SU-DHL-6 (cell line): Measurements from ENCODE around the gene ZMPSTE24.
"Not testable (repeated sequence)": the region's sequence is repeated elsewhere in the genome, so short reads cannot be mapped to it uniquely, and the experiment has no call there.

Source experiments
- H2AFZ ChIP-seq: fragments of 200-600 bp; sonication (generic); 2 replicates; pipeline ENCODE4 v1.6.1; 2014; ENCODE audit warnings: low read depth, mild to moderate bottlenecking, moderate library complexity, mixed read lengths, antibody characterized with exemption, low read length; ENCODE audit not compliant: severe bottlenecking
- H3F3A ChIP-seq: fragments of 200-600 bp; shearing (Covaris generic); 2 replicates; pipeline ENCODE4 v1.6.0; 2016; ENCODE audit warnings: antibody characterized with exemption, mild to moderate bottlenecking; ENCODE audit not compliant: insufficient read depth
- H3K27ac ChIP-seq: fragments of 200-600 bp; sonication (generic); 2 replicates; pipeline ENCODE4 v1.5.1; 2016; ENCODE audit warnings: low read depth, mild to moderate bottlenecking, low read length, moderate library complexity, mixed read lengths
- H3K27me3 ChIP-seq: fragments of 200-600 bp; sonication (generic), shearing (Covaris generic); 2 replicates; pipeline ENCODE4 v1.6.0; 2014; ENCODE audit warnings: mild to moderate bottlenecking, low read length
- H3K36me3 ChIP-seq: fragments of 200-600 bp; sonication (generic); 2 replicates; pipeline ENCODE4 v1.6.1; 2014; ENCODE audit warnings: mild to moderate bottlenecking, low read length, mixed read lengths
- H3K4me2 ChIP-seq: fragments of 300-600, 200-600 bp; shearing (Covaris generic), sonication (generic); 2 replicates; pipeline ENCODE4 v1.6.0; 2014; ENCODE audit warnings: low read length, low read depth, mild to moderate bottlenecking; ENCODE audit not compliant: poor library complexity, severe bottlenecking
- H3K4me3 ChIP-seq: fragments of 200-600 bp; sonication (generic); 2 replicates; pipeline ENCODE4 v1.5.1; 2014; ENCODE audit warnings: antibody characterized with exemption, low read length, mild to moderate bottlenecking, mixed read lengths; ENCODE audit not compliant: insufficient read depth, poor library complexity, severe bottlenecking
- H3K79me2 ChIP-seq: fragments of 200-600 bp; sonication (generic); 2 replicates; pipeline ENCODE4 v1.6.1; 2014; ENCODE audit warnings: mild to moderate bottlenecking, low read length, moderate library complexity; ENCODE audit not compliant: insufficient read depth
- H3K9ac ChIP-seq: fragments of 200-600 bp; sonication (generic); 2 replicates; pipeline ENCODE4 v1.7.0; 2014; ENCODE audit warnings: mild to moderate bottlenecking, low read length
- H3K9me2 ChIP-seq: fragments of 200-600 bp; sonication (generic); replicated peaks from 2 replicates; pipeline ENCODE4 v1.6.1; 2014; ENCODE audit warnings: low read length; ENCODE audit not compliant: insufficient read depth
- H3K9me3 ChIP-seq: fragments of 200-600 bp; sonication (generic); 2 replicates; pipeline ENCODE4 v1.6.1; 2014; ENCODE audit warnings: low read length, mixed read lengths; ENCODE audit not compliant: insufficient read depth
- H4K20me1 ChIP-seq: fragments of 200-600 bp; sonication (generic); 2 replicates; pipeline ENCODE4 v1.6.1; 2014; ENCODE audit warnings: low read depth, mild to moderate bottlenecking, antibody characterized with exemption, low read length, moderate library complexity, mixed read lengths
- EZH2phosphoT487 ChIP-seq: fragments of 200-600 bp; sonication (generic), shearing (Covaris generic); conservative IDR thresholded peaks from 2 replicates; pipeline ENCODE4 v1.6.1; 2018; ENCODE audit warnings: mild to moderate bottlenecking, antibody characterized with exemption, low read length, moderate library complexity, mixed read lengths
- TF ChIP-seq, protein P1 (sequence below): fragments of 200-600 bp; sonication (generic); IDR thresholded peaks from one replicate; pipeline ENCODE4 v1.5.1; 2017; ENCODE audit warnings: antibody characterized with exemption, mild to moderate bottlenecking, low read length, moderate library complexity; ENCODE audit not compliant: insufficient read depth, poor library complexity, severe bottlenecking

The ZMPSTE24 gene

DNA sequence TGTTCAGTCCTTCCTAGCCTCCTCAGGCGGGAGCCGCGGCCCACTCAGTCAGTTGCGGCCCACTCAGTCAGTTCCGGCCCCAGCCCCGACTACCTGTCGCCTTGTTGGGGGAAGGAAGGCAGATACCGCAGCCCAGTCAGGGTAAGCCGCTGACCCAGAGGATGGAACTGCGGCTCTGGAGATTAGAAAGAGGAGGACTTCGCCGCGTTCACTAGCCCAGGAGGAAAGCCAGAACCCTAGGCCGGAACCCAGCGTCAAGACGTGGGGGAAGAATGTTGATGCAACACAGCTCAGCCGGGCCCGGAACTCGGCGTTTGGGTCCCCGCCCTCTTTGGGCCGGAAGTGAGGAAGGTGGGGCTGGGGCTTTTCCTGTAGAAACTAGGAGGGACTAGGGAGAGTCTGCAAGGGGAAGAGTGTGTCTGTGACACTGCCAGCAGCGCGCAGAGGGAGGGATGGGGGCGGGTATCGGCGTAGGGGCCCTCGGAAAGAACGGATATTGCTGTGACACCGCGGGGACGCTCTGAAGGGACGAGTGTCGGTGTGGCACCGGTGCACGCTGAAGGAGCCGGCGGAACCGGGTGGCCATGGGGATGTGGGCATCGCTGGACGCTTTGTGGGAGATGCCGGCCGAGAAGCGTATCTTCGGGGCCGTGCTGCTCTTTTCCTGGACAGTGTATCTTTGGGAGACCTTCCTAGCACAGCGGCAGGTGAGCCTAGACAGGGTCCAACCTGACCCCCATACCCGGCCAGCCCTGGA lies at the start of gene ZMPSTE24:
ZMPSTE24 (plus strand) TSS at position 549 of the 757 bp plus-strand sequence; CDS start at position 585, 36 bp downstream.
- peaks cover 21% of the 10 kb centered on the region for H3K79me2 ChIP-seq
- peak within 1 kb of the TSS; percentile 83 for H3K4me3 ChIP-seq
- H2AFZ ChIP-seq: peak within 1 kb of the TSS; percentile 80
- peak within 1 kb of the TSS; percentile 88 for H3K4me2 ChIP-seq
- peak within 1 kb of the TSS; percentile 89 for H3K9ac ChIP-seq
- H3K9me2 ChIP-seq: no peaks in the 10 kb centered on the region
- H4K20me1 ChIP-seq: no peaks in the 10 kb centered on the region
- peak within 1 kb of the TSS; percentile 90 for H3K27ac ChIP-seq
- no peaks in the 10 kb centered on the region for H3K27me3 ChIP-seq
- H3K36me3 ChIP-seq: peaks cover 15% of the 10 kb centered on the region; the same call in 1 of the 2 replicates
- no peaks in the 10 kb centered on the region for H3K9me3 ChIP-seq
- TF ChIP-seq EZH2phosphoT487: no peak
- TF ChIP-seq, protein P1, sequence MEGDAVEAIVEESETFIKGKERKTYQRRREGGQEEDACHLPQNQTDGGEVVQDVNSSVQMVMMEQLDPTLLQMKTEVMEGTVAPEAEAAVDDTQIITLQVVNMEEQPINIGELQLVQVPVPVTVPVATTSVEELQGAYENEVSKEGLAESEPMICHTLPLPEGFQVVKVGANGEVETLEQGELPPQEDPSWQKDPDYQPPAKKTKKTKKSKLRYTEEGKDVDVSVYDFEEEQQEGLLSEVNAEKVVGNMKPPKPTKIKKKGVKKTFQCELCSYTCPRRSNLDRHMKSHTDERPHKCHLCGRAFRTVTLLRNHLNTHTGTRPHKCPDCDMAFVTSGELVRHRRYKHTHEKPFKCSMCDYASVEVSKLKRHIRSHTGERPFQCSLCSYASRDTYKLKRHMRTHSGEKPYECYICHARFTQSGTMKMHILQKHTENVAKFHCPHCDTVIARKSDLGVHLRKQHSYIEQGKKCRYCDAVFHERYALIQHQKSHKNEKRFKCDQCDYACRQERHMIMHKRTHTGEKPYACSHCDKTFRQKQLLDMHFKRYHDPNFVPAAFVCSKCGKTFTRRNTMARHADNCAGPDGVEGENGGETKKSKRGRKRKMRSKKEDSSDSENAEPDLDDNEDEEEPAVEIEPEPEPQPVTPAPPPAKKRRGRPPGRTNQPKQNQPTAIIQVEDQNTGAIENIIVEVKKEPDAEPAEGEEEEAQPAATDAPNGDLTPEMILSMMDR: no peak
- H3F3A ChIP-seq: peaks cover 5% of the 10 kb centered on the region; the same call in 1 of the 2 replicates

DNA sequence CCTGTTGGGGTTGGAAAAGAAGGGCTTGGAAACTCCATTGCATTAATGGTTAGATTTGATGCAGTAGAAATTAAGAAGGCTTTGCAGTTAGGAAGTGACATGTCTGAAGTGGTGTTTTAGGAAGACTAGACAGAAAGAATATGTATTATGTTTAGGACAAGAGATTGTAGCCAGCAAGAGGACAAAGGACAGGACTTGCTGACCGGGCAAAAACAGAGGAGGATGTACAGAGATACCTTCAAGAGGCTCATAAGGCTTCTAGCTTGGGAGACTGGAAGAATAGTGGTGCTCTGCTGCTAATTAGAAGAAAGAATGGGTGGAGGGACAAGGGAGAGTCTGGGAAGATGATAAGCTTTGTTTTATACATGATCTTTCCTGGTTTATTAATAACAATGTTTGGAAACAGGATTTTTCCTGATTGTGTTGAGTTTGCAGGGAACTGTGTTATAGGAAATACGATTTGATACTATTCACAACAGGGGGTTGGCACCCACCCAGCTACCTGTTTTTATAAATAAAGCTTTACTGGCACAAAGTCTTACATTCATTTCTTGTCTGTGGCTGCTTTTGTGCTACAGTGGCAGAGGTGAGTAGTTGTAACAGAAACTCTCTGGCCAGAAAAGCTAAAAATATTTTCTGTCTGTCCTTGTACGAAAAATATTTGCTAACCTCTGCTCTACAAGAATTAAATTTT lies 47.4 kb upstream of the ZMPSTE24 start:
- peaks cover 2% of the 10 kb centered on the region; the same call in 1 of the 2 replicates for H3K36me3 ChIP-seq

DNA sequence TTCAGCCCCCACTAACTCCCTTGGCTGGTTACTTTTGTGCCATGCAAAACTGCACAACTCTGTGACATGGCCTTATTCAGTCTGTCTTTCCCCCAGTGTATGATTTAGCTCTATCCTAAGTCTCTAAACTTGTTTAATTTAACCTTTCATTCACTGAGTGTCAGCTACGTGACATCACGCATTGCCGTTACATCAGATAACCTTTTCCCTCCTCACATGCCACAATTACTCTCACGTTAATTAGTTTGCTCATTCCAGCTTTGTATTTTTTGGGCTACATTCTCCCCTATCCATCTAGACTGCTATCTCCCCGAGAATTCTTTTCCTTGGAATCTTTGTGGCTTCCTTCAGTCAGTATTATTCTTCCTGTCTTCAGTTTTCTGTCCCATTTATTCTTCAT lies 39.7 kb upstream of the ZMPSTE24 start:
- no peaks in the 10 kb centered on the region for H3K9me3 ChIP-seq
- H3K36me3 ChIP-seq: peaks cover 10% of the 10 kb centered on the region; the same call in 1 of the 2 replicates
- no peak overlapping the region for H3K4me3 ChIP-seq
- H3K79me2 ChIP-seq: no peaks in the 10 kb centered on the region
- H3K4me2 ChIP-seq: no peak overlapping the region
- no peaks in the 10 kb centered on the region for H3K9me2 ChIP-seq
- no peak overlapping the region for H2AFZ ChIP-seq
- H4K20me1 ChIP-seq: no peaks in the 10 kb centered on the region
- H3K27me3 ChIP-seq: no peaks in the 10 kb centered on the region
- peaks cover 4% of the 10 kb centered on the region; the same call in 1 of the 2 replicates for H3F3A ChIP-seq
- no peak overlapping the region for H3K27ac ChIP-seq
- TF ChIP-seq, protein P1: no peak
- no peak for TF ChIP-seq EZH2phosphoT487
- no peak overlapping the region for H3K9ac ChIP-seq

More for the DNA sequence above, 47.4 kb upstream of the ZMPSTE24 start:
- peaks cover 4% of the 10 kb centered on the region; the same call in 1 of the 2 replicates for H3F3A ChIP-seq
- no peak overlapping the region for H2AFZ ChIP-seq
- no peak for TF ChIP-seq EZH2phosphoT487
- H3K4me3 ChIP-seq: no peak overlapping the region
- no peaks in the 10 kb centered on the region for H3K9me3 ChIP-seq
- no peaks in the 10 kb centered on the region for H3K27me3 ChIP-seq
- no peaks in the 10 kb centered on the region for H4K20me1 ChIP-seq
- no peak overlapping the region for H3K27ac ChIP-seq
- H3K9ac ChIP-seq: no peak overlapping the region
- H3K9me2 ChIP-seq: no peaks in the 10 kb centered on the region
- H3K4me2 ChIP-seq: no peak overlapping the region
- peaks cover 5% of the 10 kb centered on the region; the same call in 1 of the 2 replicates for H3K79me2 ChIP-seq

DNA sequence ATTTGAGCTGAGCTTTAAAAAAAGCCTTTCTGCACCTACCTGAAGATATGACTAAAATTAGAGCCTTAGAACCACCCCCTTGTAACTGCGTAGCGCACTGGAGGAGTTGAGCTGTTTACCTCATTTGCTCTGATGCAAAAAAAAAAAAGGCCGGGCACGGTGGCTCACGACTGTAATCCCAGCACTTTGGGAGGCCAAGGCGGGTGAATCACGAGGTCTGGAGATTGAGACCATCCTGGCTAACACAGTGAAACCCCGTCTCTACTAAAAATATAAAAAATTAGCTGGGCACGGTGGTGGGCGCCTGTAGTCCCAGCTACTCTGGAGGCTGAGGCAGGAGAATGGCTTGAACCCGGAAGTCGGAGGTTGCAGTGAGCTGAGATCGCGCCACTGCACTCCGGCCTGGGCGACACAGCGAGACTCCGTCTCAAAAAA lies 36.5 kb upstream of the ZMPSTE24 start:
- H3K4me2 ChIP-seq, H3K9ac ChIP-seq: not testable (repeated sequence)
- peaks cover 11% of the 10 kb centered on the region for H3F3A ChIP-seq

More for the DNA sequence above, 36.5 kb upstream of the ZMPSTE24 start:
- H4K20me1 ChIP-seq, H3K4me3 ChIP-seq, H3K9me3 ChIP-seq, H3K79me2 ChIP-seq, H2AFZ ChIP-seq, H3K9me2 ChIP-seq, H3K27ac ChIP-seq, H3K27me3 ChIP-seq: not testable (repeated sequence)
- peaks cover 12% of the 10 kb centered on the region; the same call in 1 of the 2 replicates for H3K36me3 ChIP-seq
